Pancreas (tissue), 10 donors: ENCODE data around the gene PCTP. TPM values are rescaled to one million over a fixed set of nuclear protein-coding genes. Genes with fewer than 3 reads are reported as not detected.

Experiments used
- ATAC-seq, 4 donors: fragments of 200-7000 bp; cut with Tn5 transposase; one replicate each; pipeline versions ENCODE4 v1.8.0 to v1.9.1; 2020; ENCODE audit warnings: mild to moderate bottlenecking in 4 of 4, moderate library complexity in 4 of 4
- DNase-seq, 6 donors: peaks; one replicate each; pipeline ENCODE4 v3.0.0-alpha.2; 2020
- FAIRE-seq: peaks from 2 replicates; lab custom pipeline; 2012; peaks lifted over from hg19 to GRCh38; lab: Jason Lieb, UNC
- H3K27ac ChIP-seq, 4 donors: fragments of 200-600 bp; sonication (generic); 1 replicate in 3 of 4; 2 replicates in 1 of 4; pipeline versions ENCODE4 v1.5.0 to v1.8.0; 2020
- H3K27me3 ChIP-seq, 4 donors: fragments of 200-600 bp; one replicate each; pipeline ENCODE4 v1.8.0; 2021
- H3K36me3 ChIP-seq, 3 donors: fragments of 200-600 bp; sonication (generic) in 1 of 3; one replicate each; pipeline versions ENCODE4 v1.5.0 to v1.8.0; 2020 to 2021
- H3K4me1 ChIP-seq, 3 donors: fragments of 200-600 bp; one replicate each; pipeline ENCODE4 v1.8.0; 2021
- H3K4me3 ChIP-seq, 4 donors: fragments of 200-600 bp; sonication (generic) in 2 of 4; one replicate each; pipeline versions ENCODE4 v1.5.0 to v1.8.0; 2020 to 2021
- H3K9me3 ChIP-seq, 4 donors: fragments of 200-600 bp; one replicate each; pipeline ENCODE4 v1.8.0; 2021
- CTCF ChIP-seq, 4 donors: fragments of 200-600 bp; sonication (generic) in 3 of 4; IDR thresholded peaks; one replicate each; pipeline versions ENCODE4 v1.5.0 to v1.8.0; 2021; ENCODE audit warnings: antibody characterized with exemption in 4 of 4
- WGBS, 2 donors: extraction: QIAGEN DNeasy Blood & Tissue Kit; methylation state at CpG; one replicate each; pipeline ENCODE4 v1.1.7; 2013; 5-methylcytosine and 5-hydroxymethylcytosine counted together
- intact Hi-C, 3 donors: fragments of 100-400 bp; cut with DNase I; formaldehyde crosslinking; loops; one replicate each; pipeline versions ENCODE4 v1.11.1 to v1.14.2; 2022
- polyA plus RNA-seq, 2 donors: library from polyadenylated mRNA; stranded (reverse); fragments of 200-250 nt; gene quantifications; one replicate each; pipeline ENCODE4 v1.2.3, GENCODE V29; 2013
- total RNA-seq, 6 donors: library from RNA; stranded (reverse); fragmentation: NEBNext Ultra II Directional in 4 of 6; extraction: Animal tissue kit (Norgen Biotek cat#: 25700) in 4 of 6; gene quantifications; one replicate each; pipeline versions ENCODE4 v1.2.1 to v1.2.4, GENCODE V29; 2021 to 2023
- donor health status: healthy with polysubstance abuse.
- donor health status: DM: no; HTN: no; CAD: no; lungs with moderate emphysema.
- donor health status: DM: no; HTN: no; CAD: no.
- donor health status: control.
- donor health status: control.
- donor health status: Bipolar disorder and iron deficiency.
- donor health status: DM: yes; HTN: yes; CAD: no.
- donor health status: DM: no; HTN: no; CAD: no.
- donor health status: DM: no; HTN: no; CAD: no.
- donor health status: DM: yes; HTN: yes; CAD: no.

Gene PCTP
- total and polyA plus RNA-seq, 8 donors, result 3.9 to 9.3 (median 6.5) TPM

- 38 to 41% methylated on average over 6 of the region's 6 CpGs for WGBS, 2 donors
- H3K4me3 ChIP-seq, result no peak overlapping the region
- TF ChIP-seq CTCF (IDR thresholded peaks at IDR 0.05), result no peak
- intact Hi-C loops, result no loop called here
- FAIRE-seq (no peak), DNase-seq (peak in 3 of 6 donors; percentile 25 to 41 (median 33)), ATAC-seq (peak in 3 of 4 donors; percentile 51 to 81 (median 63))
- H3K27ac ChIP-seq, result no peak overlapping the region
- H3K36me3 ChIP-seq, result no peaks in the 10 kb centered on the region
- H3K4me1 ChIP-seq, result no peaks in the 10 kb centered on the region
- no peaks in the 10 kb centered on the region for H3K27me3 ChIP-seq
- H3K9me3 ChIP-seq, result no peaks in the 10 kb centered on the region
Observed at GRCh38 chr17:55814377-55814776, 63.5 kb downstream of the PCTP start.

DNA sequence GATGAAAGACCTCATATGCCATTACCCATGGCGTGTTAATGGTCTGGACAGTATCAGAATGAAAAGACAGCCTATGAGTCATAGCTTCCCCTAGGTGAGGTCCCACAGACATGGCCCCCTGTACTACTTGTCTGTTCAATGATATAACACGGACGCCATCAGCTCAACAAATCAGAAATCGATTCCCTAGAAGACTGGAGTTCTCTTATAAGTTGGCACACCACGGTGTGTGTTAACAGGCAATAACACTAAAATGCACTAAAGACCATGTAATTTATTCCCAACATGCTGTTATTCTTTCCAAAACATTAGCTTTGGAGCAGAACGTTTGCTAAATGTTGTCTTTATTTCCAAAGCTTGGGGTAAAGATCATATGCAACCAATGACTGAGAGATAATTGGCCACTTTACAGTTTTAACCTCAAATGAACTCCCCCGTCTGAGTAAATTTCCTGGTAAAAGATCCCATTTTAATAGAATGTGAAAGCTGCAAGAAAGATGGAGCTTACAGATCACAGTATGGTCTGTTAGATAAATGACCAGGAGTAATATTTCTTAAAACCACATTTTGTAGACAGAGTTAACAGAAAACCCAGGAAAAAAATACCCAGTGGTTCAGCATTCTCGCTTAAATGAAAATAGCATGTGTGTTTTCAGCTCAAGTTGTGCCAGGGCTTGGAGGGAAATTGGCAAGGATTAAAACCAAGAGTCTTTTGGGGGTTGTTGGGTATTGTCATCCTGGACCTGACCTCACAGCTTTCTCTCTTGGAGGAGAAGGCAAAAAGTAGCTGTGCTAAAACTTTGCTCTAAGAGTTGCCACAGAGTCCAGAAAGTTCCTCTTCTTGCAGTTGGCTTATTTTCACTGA is 65.9 kb downstream of the PCTP start:
- no peak for DNase-seq
- intact Hi-C loops, result no loop called here
- no peaks in the 10 kb centered on the region for H3K36me3 ChIP-seq
- no peak for FAIRE-seq
- WGBS, 2 donors, result 76 to 80% methylated on average over 8 of the region's 8 CpGs
- no peak for TF ChIP-seq CTCF (IDR thresholded peaks at IDR 0.05)
- H3K9me3 ChIP-seq, result no peaks in the 10 kb centered on the region
- no peak overlapping the region for H3K27ac ChIP-seq
- no peaks in the 10 kb centered on the region for H3K4me1 ChIP-seq
- no peaks in the 10 kb centered on the region for H3K27me3 ChIP-seq
- no peak overlapping the region for H3K4me3 ChIP-seq
- ATAC-seq, result no peak

- Histone ChIP-seq H3K4me1 (no peaks in the 10 kb centered on the region), H3K9me3 (no peaks in the 10 kb centered on the region), H3K4me3 (no peak overlapping the region), H3K27me3 (no peaks in the 10 kb centered on the region), H3K36me3 (no peaks in the 10 kb centered on the region), H3K27ac (no peak overlapping the region)
- ATAC-seq, result no peak
- no peak for FAIRE-seq
- intact Hi-C loops, result no loop called here
- TF ChIP-seq CTCF (IDR thresholded peaks at IDR 0.05), result no peak
- DNase-seq, result no peak
- 71 to 79% methylated on average over 1 of the region's 1 CpG for WGBS, 2 donors
Observed at GRCh38 chr17:55817397-55817709, 66.5 kb downstream of the PCTP start.

- no peak for FAIRE-seq
- Histone ChIP-seq H3K36me3 (no peaks in the 10 kb centered on the region), H3K4me3 (no peak overlapping the region), H3K27ac (no peak overlapping the region), H3K4me1 (no peaks in the 10 kb centered on the region), H3K27me3 (no peaks in the 10 kb centered on the region), H3K9me3 (no peaks in the 10 kb centered on the region)
- intact Hi-C loops, result no loop called here
- no peak for TF ChIP-seq CTCF (IDR thresholded peaks at IDR 0.05)
- ATAC-seq, result no peak
- DNase-seq, result no peak
- 78 to 81% methylated on average over 3 of the region's 3 CpGs for WGBS, 2 donors
Observed at GRCh38 chr17:55818026-55818425, 67.2 kb downstream of the PCTP start.
